Measurements from ENCODE around the gene C19orf85. TPM values are rescaled to one million over a fixed set of nuclear protein-coding genes. Genes with fewer than 3 reads are reported as not detected.

C19orf85 gene
- total and polyA plus RNA-seq, 9 donors, result not detected

- intact Hi-C loops (cut with DNase I), result no loop called here
- Histone ChIP-seq H3K4me3 (no peak overlapping the region), H3K27me3 (no peaks in the 10 kb centered on the region), H3K27ac (no peak overlapping the region), H3K4me1 (ENCODE audit: insufficient read depth) (peaks cover 23% of the 10 kb centered on the region), H3K9me3 (no peaks in the 10 kb centered on the region), H3K36me3 (no peaks in the 10 kb centered on the region)
- WGBS, 3 donors, result 63 to 77% (median 64%) methylated on average over 73 to 83 of the region's 83 CpGs
- peak in 3 of 5 donors; percentile 48 to 51 (median 50) for DNase-seq
- TF ChIP-seq EP300 (IDR thresholded peaks at IDR 0.05) (no peak), POLR2A (IDR thresholded peaks at IDR 0.05) (no peak)
These were observed 17.8 kb upstream of the C19orf85 start for GRCh38 chr19:55482156-55482961.

DNA sequence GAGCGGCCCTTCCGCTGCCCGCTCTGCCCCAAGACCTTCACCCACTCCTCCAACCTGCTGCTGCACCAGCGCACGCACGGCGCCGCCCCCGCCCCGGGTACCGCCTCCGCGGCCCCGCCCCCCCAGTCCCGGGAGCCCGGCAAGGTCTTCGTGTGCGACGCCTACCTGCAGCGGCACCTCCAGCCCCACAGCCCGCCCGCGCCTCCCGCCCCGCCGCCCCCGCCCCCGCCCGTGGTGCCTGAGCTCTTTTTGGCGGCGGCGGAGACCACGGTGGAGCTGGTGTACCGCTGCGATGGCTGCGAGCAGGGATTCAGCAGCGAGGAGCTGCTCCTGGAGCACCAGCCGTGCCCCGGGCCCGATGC is 17.2 kb upstream of the C19orf85 start:
- no peak overlapping the region for H3K4me3 ChIP-seq
- H3K36me3 ChIP-seq, result no peaks in the 10 kb centered on the region
- H3K4me1 ChIP-seq (ENCODE audit: insufficient read depth), result peaks cover 18% of the 10 kb centered on the region
- intact Hi-C loops (cut with DNase I), result no loop called here
- no peaks in the 10 kb centered on the region for H3K27me3 ChIP-seq
- DNase-seq, result no peak
- 48 to 77% (median 51%) methylated on average over 5 to 40 of the region's 40 CpGs for WGBS, 3 donors
- no peaks in the 10 kb centered on the region for H3K9me3 ChIP-seq
- TF ChIP-seq, protein P1, sequence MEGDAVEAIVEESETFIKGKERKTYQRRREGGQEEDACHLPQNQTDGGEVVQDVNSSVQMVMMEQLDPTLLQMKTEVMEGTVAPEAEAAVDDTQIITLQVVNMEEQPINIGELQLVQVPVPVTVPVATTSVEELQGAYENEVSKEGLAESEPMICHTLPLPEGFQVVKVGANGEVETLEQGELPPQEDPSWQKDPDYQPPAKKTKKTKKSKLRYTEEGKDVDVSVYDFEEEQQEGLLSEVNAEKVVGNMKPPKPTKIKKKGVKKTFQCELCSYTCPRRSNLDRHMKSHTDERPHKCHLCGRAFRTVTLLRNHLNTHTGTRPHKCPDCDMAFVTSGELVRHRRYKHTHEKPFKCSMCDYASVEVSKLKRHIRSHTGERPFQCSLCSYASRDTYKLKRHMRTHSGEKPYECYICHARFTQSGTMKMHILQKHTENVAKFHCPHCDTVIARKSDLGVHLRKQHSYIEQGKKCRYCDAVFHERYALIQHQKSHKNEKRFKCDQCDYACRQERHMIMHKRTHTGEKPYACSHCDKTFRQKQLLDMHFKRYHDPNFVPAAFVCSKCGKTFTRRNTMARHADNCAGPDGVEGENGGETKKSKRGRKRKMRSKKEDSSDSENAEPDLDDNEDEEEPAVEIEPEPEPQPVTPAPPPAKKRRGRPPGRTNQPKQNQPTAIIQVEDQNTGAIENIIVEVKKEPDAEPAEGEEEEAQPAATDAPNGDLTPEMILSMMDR (IDR thresholded peaks at IDR 0.05), result no peak
- TF ChIP-seq POLR2A (IDR thresholded peaks at IDR 0.05) (no peak), EP300 (IDR thresholded peaks at IDR 0.05) (no peak)
- H3K27ac ChIP-seq, result no peak overlapping the region

DNA sequence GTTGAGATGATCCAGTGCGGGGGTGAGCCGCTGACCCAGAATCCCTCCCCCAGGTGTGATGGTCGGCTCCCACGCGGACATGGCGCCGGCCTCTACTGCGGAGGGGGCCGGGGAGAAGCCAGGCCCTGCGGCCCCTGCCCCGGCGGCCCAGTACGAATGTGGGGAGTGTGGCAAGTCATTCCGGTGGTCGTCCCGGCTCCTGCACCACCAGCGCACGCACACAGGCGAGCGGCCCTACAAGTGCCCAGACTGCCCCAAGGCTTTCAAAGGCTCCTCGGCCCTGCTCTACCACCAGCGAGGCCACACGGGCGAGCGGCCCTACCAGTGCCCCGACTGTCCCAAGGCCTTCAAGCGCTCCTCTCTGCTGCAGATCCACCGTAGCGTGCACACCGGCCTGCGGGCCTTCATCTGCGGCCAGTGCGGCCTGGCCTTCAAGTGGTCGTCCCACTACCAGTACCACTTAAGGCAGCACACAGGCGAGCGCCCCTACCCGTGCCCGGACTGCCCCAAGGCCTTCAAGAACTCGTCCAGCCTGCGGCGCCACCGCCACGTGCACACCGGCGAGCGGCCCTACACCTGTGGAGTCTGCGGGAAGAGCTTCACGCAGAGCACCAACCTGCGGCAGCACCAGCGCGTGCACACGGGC is 16.7 kb upstream of the C19orf85 start:
- Histone ChIP-seq H3K27me3 (no peaks in the 10 kb centered on the region), H3K9me3 (no peaks in the 10 kb centered on the region), H3K4me3 (no peak overlapping the region), H3K4me1 (ENCODE audit: insufficient read depth) (peaks cover 13% of the 10 kb centered on the region), H3K36me3 (no peaks in the 10 kb centered on the region), H3K27ac (no peak overlapping the region)
- WGBS, 3 donors, result 90 to 94% (median 91%) methylated on average over 38 to 52 of the region's 52 CpGs
- TF ChIP-seq EP300 (IDR thresholded peaks at IDR 0.05) (no peak), POLR2A (IDR thresholded peaks at IDR 0.05) (no peak)
- TF ChIP-seq, protein P1 (IDR thresholded peaks at IDR 0.05), result no peak
- DNase-seq, result peak in 2 of 5 donors; percentile 39 to 42
- intact Hi-C loops (cut with DNase I), result no loop called here

- H3K27ac ChIP-seq, result no peak overlapping the region
- no peaks in the 10 kb centered on the region for H3K36me3 ChIP-seq
- no peak for DNase-seq
- no peak for TF ChIP-seq POLR2A (IDR thresholded peaks at IDR 0.05)
- TF ChIP-seq, protein P1 (IDR thresholded peaks at IDR 0.05), result no peak
- no peak for TF ChIP-seq EP300 (IDR thresholded peaks at IDR 0.05)
- no peaks in the 10 kb centered on the region for H3K9me3 ChIP-seq
- no peaks in the 10 kb centered on the region for H3K27me3 ChIP-seq
- H3K4me1 ChIP-seq (ENCODE audit: insufficient read depth), result peaks cover 10% of the 10 kb centered on the region
- intact Hi-C loops (cut with DNase I), result no loop called here
- 48 to 68% (median 48%) methylated on average over 15 of the region's 15 CpGs for WGBS, 3 donors
- H3K4me3 ChIP-seq, result no peak overlapping the region
These were observed 15.1 kb upstream of the C19orf85 start for GRCh38 chr19:55479451-55480230.

Data from ovary (tissue), 9 donors.